CD8-positive, alpha-beta memory T cell (primary cell): ENCODE results near the gene RPRD2. TPM values are rescaled to one million over a fixed set of nuclear protein-coding genes. Genes with fewer than 3 reads are reported as not detected.
A peak's percentile ranks its signal among the peaks of the same experiment; 100 is the strongest.

Experiments used
- CTCF ChIA-PET: fragments of 350-600 bp; sonication (Branson Sonifier 250); formaldehyde crosslinking; loops from one replicate; lab custom pipeline; 2021; ENCODE audit warnings: antibody characterized with exemption; lab: Charles Lee
- POLR2A ChIA-PET: fragments of 350-600 bp; sonication (Branson Sonifier 250); formaldehyde crosslinking; loops from one replicate; lab custom pipeline; 2021; ENCODE audit warnings: antibody characterized with exemption; lab: Charles Lee
- DNase-seq, 5 donors: peaks; one replicate each; pipeline versions ENCODE4 v3.0.0 to v3.0.0-alpha.2; 2020 to 2022; ENCODE audit warnings: mixed read lengths in 1 of 5
- H3K27ac ChIP-seq: one replicate; pipeline ENCODE4 v1.7.0; 2013; ENCODE audit warnings: low read depth, mild to moderate bottlenecking, low read length, moderate library complexity
- H3K27me3 ChIP-seq: 2 replicates; pipeline ENCODE4 v1.7.0; 2013; ENCODE audit warnings: low read length, mild to moderate bottlenecking; ENCODE audit not compliant: insufficient read depth, poor library complexity, severe bottlenecking
- H3K36me3 ChIP-seq: 2 replicates; pipeline ENCODE4 v1.7.0; 2013; ENCODE audit warnings: mild to moderate bottlenecking, low read length, moderate library complexity; ENCODE audit not compliant: insufficient read depth
- H3K4me1 ChIP-seq: 2 replicates; pipeline ENCODE4 v1.7.0; 2013; ENCODE audit warnings: mild to moderate bottlenecking, low read length, moderate library complexity; ENCODE audit not compliant: insufficient read depth
- H3K4me3 ChIP-seq: 2 replicates; pipeline ENCODE4 v1.7.0; 2013; ENCODE audit warnings: mild to moderate bottlenecking, low read length
- H3K9me3 ChIP-seq: 2 replicates; pipeline ENCODE4 v1.7.0; 2013; ENCODE audit warnings: mild to moderate bottlenecking, low read length
- H3K27ac Mint-ChIP-seq, 8 donors: one replicate each; pipeline ENCODE4 v1.8.0; 2020 to 2021; ENCODE audit warnings: mixed read lengths in 8 of 8, mild to moderate bottlenecking in 6 of 8, inconsistent platforms in 3 of 8, moderate library complexity in 3 of 8
- H3K27me3 Mint-ChIP-seq, 2 donors: one replicate each; pipeline ENCODE4 v1.8.0; 2020 to 2021; ENCODE audit warnings: mixed read lengths in 2 of 2, mild to moderate bottlenecking in 1 of 2, moderate library complexity in 1 of 2
- H3K36me3 Mint-ChIP-seq, 3 donors: one replicate each; pipeline ENCODE4 v1.8.0; 2020 to 2021; ENCODE audit warnings: mixed read lengths in 3 of 3, inconsistent platforms in 1 of 3, mild to moderate bottlenecking in 1 of 3
- H3K4me1 Mint-ChIP-seq, 3 donors: one replicate each; pipeline ENCODE4 v1.8.0; 2020 to 2021; ENCODE audit warnings: mixed read lengths in 3 of 3, inconsistent platforms in 1 of 3, mild to moderate bottlenecking in 1 of 3
- H3K4me3 Mint-ChIP-seq, 7 donors: one replicate each; pipeline ENCODE4 v1.8.0; 2020 to 2021; ENCODE audit warnings: mixed read lengths in 7 of 7, mild to moderate bottlenecking in 6 of 7, moderate library complexity in 4 of 7, inconsistent platforms in 2 of 7
- H3K9me3 Mint-ChIP-seq, 5 donors: one replicate each; pipeline ENCODE4 v1.8.0; 2020 to 2022; ENCODE audit warnings: mixed read lengths in 5 of 5, mild to moderate bottlenecking in 3 of 5, moderate library complexity in 2 of 5, inconsistent platforms in 1 of 5
- polyA plus RNA-seq: library from polyadenylated mRNA; unstranded; fragments of 300-500 nt; fragmentation: Illumina TruSeq; gene quantifications from one replicate; pipeline ENCODE4 v1.2.3, GENCODE V29; 2021
- total RNA-seq, 2 experiments: library from RNA; stranded (reverse); gene quantifications; one replicate each; pipeline ENCODE4 v1.2.3, GENCODE V29; 2021

The RPRD2 gene
- total and polyA plus RNA-seq, 3 experiments from 2014 or later = 24.1 to 40.5 (median 26.4) TPM

GRCh38 chr1:150429805-150430204 lies 65.9 kb downstream of the RPRD2 start:
- Histone ChIP-seq H3K27me3 (no peaks in the 10 kb centered on the region), H3K9me3 (no peaks in the 10 kb centered on the region), H3K27ac (no peak overlapping the region), H3K4me1 (no peaks in the 10 kb centered on the region), H3K36me3 (no peaks in the 10 kb centered on the region), H3K4me3 (no peak overlapping the region)
- Mint-ChIP-seq H3K27ac (peak overlapping the region in 6 of 8 donors; percentile 3 to 70 (median 16)), H3K4me3 (no peak overlapping the region), H3K27me3 (no peaks in the 10 kb centered on the region), H3K4me1 (peaks cover 16 to 31% (median 25%) of the 10 kb centered on the region in 3 donors), H3K9me3 (no peaks in the 10 kb centered on the region), H3K36me3 (peaks cover 0 to 28% (median 2%) of the 10 kb centered on the region in 3 donors)
- CTCF ChIA-PET = interaction anchor here (1.0 to 1.7 kb wide), 2 partner anchors 8 to 45 kb away, joined by 4 read pairs; no protein-coding TSS in a partner anchor
- no peak for DNase-seq
- POLR2A ChIA-PET = interaction anchor here (1.0 kb wide), 1 partner anchor 65 kb away, joined by 3 read pairs; the partner anchor contains the start of gene RPRD2

GRCh38 chr1:150441121-150441520 lies 77.2 kb downstream of the RPRD2 start:
- Mint-ChIP-seq H3K9me3 (no peaks in the 10 kb centered on the region), H3K4me1 (peaks cover 9 to 16% (median 15%) of the 10 kb centered on the region in 3 donors), H3K4me3 (no peak overlapping the region), H3K36me3 (peaks cover 5 to 65% (median 17%) of the 10 kb centered on the region in 3 donors), H3K27me3 (no peaks in the 10 kb centered on the region), H3K27ac (peak overlapping the region in 1 of 8 donors; percentile 38)
- H3K36me3 ChIP-seq = peaks cover 16% of the 10 kb centered on the region
- no peaks in the 10 kb centered on the region for H3K9me3 ChIP-seq
- H3K27me3 ChIP-seq = no peaks in the 10 kb centered on the region
- no peak for DNase-seq
- POLR2A ChIA-PET = no interaction called here
- no peaks in the 10 kb centered on the region for H3K4me1 ChIP-seq
- no peak overlapping the region for H3K27ac ChIP-seq
- CTCF ChIA-PET = no interaction called here
- H3K4me3 ChIP-seq = no peak overlapping the region

GRCh38 chr1:150444232-150444631 lies 80.3 kb downstream of the RPRD2 start:
- no peaks in the 10 kb centered on the region for H3K9me3 ChIP-seq
- ChIA-PET POLR2A (no interaction called here), CTCF (no interaction called here)
- Mint-ChIP-seq H3K27me3 (no peaks in the 10 kb centered on the region), H3K4me1 (peaks cover 7 to 21% (median 17%) of the 10 kb centered on the region in 3 donors), H3K27ac (peak overlapping the region in 3 of 8 donors; percentile 54 to 70 (median 64)), H3K4me3 (no peak overlapping the region), H3K9me3 (no peaks in the 10 kb centered on the region), H3K36me3 (peaks cover 5 to 82% (median 18%) of the 10 kb centered on the region in 3 donors)
- DNase-seq = no peak
- H3K36me3 ChIP-seq = peaks cover 31% of the 10 kb centered on the region
- no peaks in the 10 kb centered on the region for H3K27me3 ChIP-seq
- no peak overlapping the region for H3K27ac ChIP-seq
- no peaks in the 10 kb centered on the region for H3K4me1 ChIP-seq
- no peak overlapping the region for H3K4me3 ChIP-seq

GRCh38 chr1:150456146-150456647 lies 92.2 kb downstream of the RPRD2 start:
- H3K27me3 ChIP-seq = no peaks in the 10 kb centered on the region
- Mint-ChIP-seq H3K4me1 (peaks cover 5% of the 10 kb centered on the region in 3 donors), H3K4me3 (no peak overlapping the region), H3K36me3 (peaks cover 0 to 71% (median 2%) of the 10 kb centered on the region in 3 donors), H3K9me3 (no peaks in the 10 kb centered on the region), H3K27me3 (no peaks in the 10 kb centered on the region), H3K27ac (peak overlapping the region in 3 of 8 donors; percentile 22 to 84 (median 29))
- H3K4me1 ChIP-seq = no peaks in the 10 kb centered on the region
- H3K4me3 ChIP-seq = no peak overlapping the region
- ChIA-PET CTCF (no interaction called here), POLR2A (no interaction called here)
- no peaks in the 10 kb centered on the region for H3K9me3 ChIP-seq
- peaks cover 24% of the 10 kb centered on the region for H3K36me3 ChIP-seq
- no peak overlapping the region for H3K27ac ChIP-seq
- DNase-seq = no peak

- H3K36me3 ChIP-seq = peaks cover 14% of the 10 kb centered on the region
- no peaks in the 10 kb centered on the region for H3K4me1 ChIP-seq
- H3K9me3 Mint-ChIP-seq = no peaks in the 10 kb centered on the region
- peaks cover 0 to 45% (median 10%) of the 10 kb centered on the region in 3 donors for H3K36me3 Mint-ChIP-seq
- DNase-seq = peak; percentile 49 to 73 (median 56)
- H3K9me3 ChIP-seq = no peaks in the 10 kb centered on the region
- H3K27ac ChIP-seq = no peak overlapping the region
- no peak overlapping the region for H3K4me3 Mint-ChIP-seq
- ChIA-PET CTCF (no interaction called here), POLR2A (no interaction called here)
- H3K4me3 ChIP-seq = no peak overlapping the region
- peaks cover 4 to 6% (median 5%) of the 10 kb centered on the region in 3 donors for H3K4me1 Mint-ChIP-seq
- no peaks in the 10 kb centered on the region for H3K27me3 ChIP-seq
- no peaks in the 10 kb centered on the region for H3K27me3 Mint-ChIP-seq
- H3K27ac Mint-ChIP-seq = peak overlapping the region in 6 of 8 donors; percentile 26 to 75 (median 40)
Observed at GRCh38 chr1:150464422-150464826, 100.5 kb downstream of the RPRD2 start.

- no peaks in the 10 kb centered on the region for H3K27me3 Mint-ChIP-seq
- H3K36me3 Mint-ChIP-seq = peaks cover 9 to 57% (median 18%) of the 10 kb centered on the region in 3 donors
- H3K9me3 Mint-ChIP-seq = no peaks in the 10 kb centered on the region
- H3K4me3 ChIP-seq = no peak overlapping the region
- POLR2A ChIA-PET = interaction anchor here (0.7 kb wide), 1 partner anchor 64 kb away, joined by 5 read pairs; no protein-coding TSS in a partner anchor
- peak overlapping the region in 2 of 8 donors; percentile 21 to 86 for H3K27ac Mint-ChIP-seq
- H3K4me1 Mint-ChIP-seq = peaks cover 4 to 6% (median 5%) of the 10 kb centered on the region in 3 donors
- no peak overlapping the region for H3K27ac ChIP-seq
- peaks cover 32% of the 10 kb centered on the region for H3K36me3 ChIP-seq
- no peak overlapping the region for H3K4me3 Mint-ChIP-seq
- no peaks in the 10 kb centered on the region for H3K4me1 ChIP-seq
- no peaks in the 10 kb centered on the region for H3K27me3 ChIP-seq
- CTCF ChIA-PET = no interaction called here
- no peaks in the 10 kb centered on the region for H3K9me3 ChIP-seq
- no peak for DNase-seq
Observed at GRCh38 chr1:150466964-150467363, 103.0 kb downstream of the RPRD2 start.

- peaks cover 9 to 69% (median 16%) of the 10 kb centered on the region in 3 donors for H3K36me3 Mint-ChIP-seq
- Histone ChIP-seq H3K4me3 (no peak overlapping the region), H3K36me3 (peaks cover 41% of the 10 kb centered on the region), H3K4me1 (no peaks in the 10 kb centered on the region), H3K27ac (no peak overlapping the region), H3K9me3 (no peaks in the 10 kb centered on the region), H3K27me3 (no peaks in the 10 kb centered on the region)
- H3K27me3 Mint-ChIP-seq = no peaks in the 10 kb centered on the region
- H3K27ac Mint-ChIP-seq = no peak overlapping the region
- ChIA-PET CTCF (no interaction called here), POLR2A (no interaction called here)
- peaks cover 2 to 4% (median 3%) of the 10 kb centered on the region in 3 donors for H3K4me1 Mint-ChIP-seq
- DNase-seq = no peak
- H3K4me3 Mint-ChIP-seq = no peak overlapping the region
- H3K9me3 Mint-ChIP-seq = no peaks in the 10 kb centered on the region
Observed at GRCh38 chr1:150469291-150469690, 105.3 kb downstream of the RPRD2 start.

GRCh38 chr1:150472601-150473200 lies 108.8 kb downstream of the RPRD2 start:
- no peaks in the 10 kb centered on the region for H3K4me1 ChIP-seq
- no peak for DNase-seq
- Mint-ChIP-seq H3K4me1 (peaks cover 0 to 1% (median 0%) of the 10 kb centered on the region in 3 donors), H3K36me3 (peaks cover 7 to 53% (median 9%) of the 10 kb centered on the region in 3 donors), H3K4me3 (no peak overlapping the region), H3K9me3 (no peaks in the 10 kb centered on the region), H3K27ac (no peak overlapping the region), H3K27me3 (no peaks in the 10 kb centered on the region)
- POLR2A ChIA-PET = no interaction called here
- CTCF ChIA-PET = no interaction called here
- peaks cover 30% of the 10 kb centered on the region for H3K36me3 ChIP-seq
- no peak overlapping the region for H3K4me3 ChIP-seq
- no peaks in the 10 kb centered on the region for H3K27me3 ChIP-seq
- no peak overlapping the region for H3K27ac ChIP-seq
- no peaks in the 10 kb centered on the region for H3K9me3 ChIP-seq
